Panc1 (cell line): ENCODE measurements around the gene FBXO22.

ENCODE experiments used
- CTCF ChIP-seq: fragments of 450-650 bp; IDR thresholded peaks from 2 replicates; pipeline ENCODE4 v1.5.1; 2017; ENCODE audit warnings: mild to moderate bottlenecking
- POLR2AphosphoS5 ChIP-seq: IDR thresholded peaks from 2 replicates; pipeline ENCODE4 v1.6.1; 2012; ENCODE audit warnings: mild to moderate bottlenecking, low read depth, low read length, moderate library complexity

- TF ChIP-seq POLR2AphosphoS5: no peak
- TF ChIP-seq CTCF: no peak
These were observed 20.1 kb downstream of the FBXO22 start for GRCh38 chr15:75923756-75924155.
